Ishikawa (cell line): ENCODE results near the gene EYA4.

ENCODE experiments used
- TF ChIP-seq, protein P1 (sequence below): IDR thresholded peaks from 2 replicates; pipeline ENCODE4 v1.6.1; 2012; ENCODE audit warnings: low read depth, mild to moderate bottlenecking
- TF ChIP-seq, protein P2 (sequence below): IDR thresholded peaks from 2 replicates; pipeline ENCODE4 v1.6.1; 2012

- TF ChIP-seq, protein P1, sequence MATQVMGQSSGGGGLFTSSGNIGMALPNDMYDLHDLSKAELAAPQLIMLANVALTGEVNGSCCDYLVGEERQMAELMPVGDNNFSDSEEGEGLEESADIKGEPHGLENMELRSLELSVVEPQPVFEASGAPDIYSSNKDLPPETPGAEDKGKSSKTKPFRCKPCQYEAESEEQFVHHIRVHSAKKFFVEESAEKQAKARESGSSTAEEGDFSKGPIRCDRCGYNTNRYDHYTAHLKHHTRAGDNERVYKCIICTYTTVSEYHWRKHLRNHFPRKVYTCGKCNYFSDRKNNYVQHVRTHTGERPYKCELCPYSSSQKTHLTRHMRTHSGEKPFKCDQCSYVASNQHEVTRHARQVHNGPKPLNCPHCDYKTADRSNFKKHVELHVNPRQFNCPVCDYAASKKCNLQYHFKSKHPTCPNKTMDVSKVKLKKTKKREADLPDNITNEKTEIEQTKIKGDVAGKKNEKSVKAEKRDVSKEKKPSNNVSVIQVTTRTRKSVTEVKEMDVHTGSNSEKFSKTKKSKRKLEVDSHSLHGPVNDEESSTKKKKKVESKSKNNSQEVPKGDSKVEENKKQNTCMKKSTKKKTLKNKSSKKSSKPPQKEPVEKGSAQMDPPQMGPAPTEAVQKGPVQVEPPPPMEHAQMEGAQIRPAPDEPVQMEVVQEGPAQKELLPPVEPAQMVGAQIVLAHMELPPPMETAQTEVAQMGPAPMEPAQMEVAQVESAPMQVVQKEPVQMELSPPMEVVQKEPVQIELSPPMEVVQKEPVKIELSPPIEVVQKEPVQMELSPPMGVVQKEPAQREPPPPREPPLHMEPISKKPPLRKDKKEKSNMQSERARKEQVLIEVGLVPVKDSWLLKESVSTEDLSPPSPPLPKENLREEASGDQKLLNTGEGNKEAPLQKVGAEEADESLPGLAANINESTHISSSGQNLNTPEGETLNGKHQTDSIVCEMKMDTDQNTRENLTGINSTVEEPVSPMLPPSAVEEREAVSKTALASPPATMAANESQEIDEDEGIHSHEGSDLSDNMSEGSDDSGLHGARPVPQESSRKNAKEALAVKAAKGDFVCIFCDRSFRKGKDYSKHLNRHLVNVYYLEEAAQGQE, result no peak
- TF ChIP-seq, protein P2, sequence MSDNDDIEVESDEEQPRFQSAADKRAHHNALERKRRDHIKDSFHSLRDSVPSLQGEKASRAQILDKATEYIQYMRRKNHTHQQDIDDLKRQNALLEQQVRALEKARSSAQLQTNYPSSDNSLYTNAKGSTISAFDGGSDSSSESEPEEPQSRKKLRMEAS, result no peak
These were observed 149.0 kb downstream of the EYA4 start for GRCh38 chr6:133390168-133390567.
